Panc1 (cell line): ENCODE measurements around the gene INPP5E. TPM values are rescaled to one million over a fixed set of nuclear protein-coding genes. Genes with fewer than 3 reads are reported as not detected.

Source experiments
- ATAC-seq: fragments of 200-7000 bp; cut with Tn5 transposase; 2 replicates; pipeline ENCODE4 v1.9.1; 2020; ENCODE audit warnings: mild to moderate bottlenecking, moderate library complexity
- BruUV-seq: library from RNA; stranded (reverse); fragments of 400-500 nt; replicated peaks from 2 replicates; lab custom pipeline; 2021; lab: Mats Ljungman, UMichigan
- CTCF ChIA-PET: fragments of 300-600 bp; sonication (Branson Sonifier 250); formaldehyde crosslinking; loops from one replicate; lab custom pipeline; 2022; ENCODE audit warnings: antibody characterized with exemption; lab: Charles Lee
- POLR2A ChIA-PET: fragments of 300-600 bp; sonication (Branson Sonifier 250); formaldehyde crosslinking; loops from one replicate; lab custom pipeline; 2022; ENCODE audit warnings: antibody characterized with exemption; lab: Charles Lee
- DNase-seq: peaks from one replicate; pipeline ENCODE4 v3.0.0-alpha.2; 2010; ENCODE audit warnings: low read depth, low spot score
- H3K27ac ChIP-seq: 2 replicates; pipeline ENCODE4 v1.5.1; 2011; ENCODE audit warnings: mild to moderate bottlenecking, low read length, inconsistent platforms
- H3K27me3 ChIP-seq: fragments of 200-500 bp; sonication (Bioruptor generic); 2 replicates; pipeline ENCODE4 v1.6.0; 2014; ENCODE audit warnings: low read length, inconsistent platforms; ENCODE audit not compliant: control insufficient read depth, insufficient read depth
- H3K36me3 ChIP-seq: fragments of 200-500 bp; sonication (Bioruptor generic); 2 replicates; pipeline ENCODE4 v1.5.1; 2014; ENCODE audit warnings: inconsistent platforms, mild to moderate bottlenecking, low read length, moderate library complexity; ENCODE audit not compliant: control insufficient read depth, insufficient read depth
- H3K4me1 ChIP-seq: 2 replicates; pipeline ENCODE4 v1.5.1; 2011; ENCODE audit warnings: inconsistent platforms, mild to moderate bottlenecking, low read length, moderate library complexity; ENCODE audit not compliant: control insufficient read depth, insufficient read depth
- H3K4me3 ChIP-seq, 2 experiments: 2 replicates each; pipeline ENCODE4 v1.5.1; 2011 to 2012; ENCODE audit warnings: low read depth in 2 of 2, low read length in 2 of 2, mild to moderate bottlenecking in 2 of 2, inconsistent platforms in 1 of 2, moderate library complexity in 1 of 2
- H3K9me3 ChIP-seq: fragments of 200-500 bp; sonication (Bioruptor generic); 2 replicates; pipeline ENCODE4 v1.5.1; 2014; ENCODE audit warnings: low read depth, mild to moderate bottlenecking, inconsistent platforms, low read length, moderate library complexity; ENCODE audit not compliant: control insufficient read depth, insufficient read depth
- CTCF ChIP-seq: fragments of 450-650 bp; IDR thresholded peaks from 2 replicates; pipeline ENCODE4 v1.5.1; 2017; ENCODE audit warnings: mild to moderate bottlenecking
- POLR2AphosphoS5 ChIP-seq: IDR thresholded peaks from 2 replicates; pipeline ENCODE4 v1.6.1; 2012; ENCODE audit warnings: mild to moderate bottlenecking, low read depth, low read length, moderate library complexity
- REST ChIP-seq, 2 experiments: IDR thresholded peaks; 2 replicates each; pipeline ENCODE4 v1.6.1; 2011 to 2012; ENCODE audit warnings: low read depth in 2 of 2, control low read depth in 1 of 2, low read length in 1 of 2, mild to moderate bottlenecking in 1 of 2, moderate library complexity in 1 of 2; ENCODE audit not compliant: insufficient read depth in 1 of 2
- SIN3A ChIP-seq: IDR thresholded peaks from 2 replicates; pipeline ENCODE4 v1.6.1; 2012; ENCODE audit warnings: low read depth, mild to moderate bottlenecking, low read length, moderate library complexity, borderline replicate concordance; ENCODE audit not compliant: insufficient read depth
- TCF7L2 ChIP-seq: IDR thresholded peaks from 2 replicates; pipeline ENCODE4 v1.6.1; 2011; ENCODE audit warnings: mild to moderate bottlenecking, low read depth, low read length, inconsistent platforms
- in situ Hi-C: cut with HindIII; loops from 2 replicates; pipeline ENCODE4 v1.10.0; 2016; ENCODE audit warnings: low sequenced_read_pairs, low pct_unique_long_range_greater_than_20kb
- intact Hi-C: fragments of 100-400 bp; cut with micrococcal nuclease; formaldehyde crosslinking; loops from one replicate; pipeline ENCODE4 v1.10.0; 2022; ENCODE audit not compliant: unreplicated experiment
- total RNA-seq: library from RNA; stranded (reverse); gene quantifications from one replicate; pipeline ENCODE4 v1.2.1, GENCODE V29; 2021; ENCODE audit not compliant: unreplicated experiment

The INPP5E gene
- total RNA-seq, 1 experiment from 2014 or later = 14.1 TPM

GRCh38 chr9:136476369-136477150, 36.9 kb upstream of the INPP5E start:
- H3K36me3 ChIP-seq = peaks cover 7% of the 10 kb centered on the region
- H3K27me3 ChIP-seq = no peaks in the 10 kb centered on the region
- no peaks in the 10 kb centered on the region for H3K4me1 ChIP-seq
- ChIA-PET POLR2A (no interaction called here), CTCF (no interaction called here)
- no peak overlapping the region for H3K27ac ChIP-seq
- intact Hi-C loops = no loop called here
- no peaks in the 10 kb centered on the region for H3K9me3 ChIP-seq
- no peak for TF ChIP-seq POLR2AphosphoS5
- no peak for TF ChIP-seq CTCF
- TF ChIP-seq REST (IDR thresholded peaks at IDR 0.05; ENCODE audit: insufficient read depth in 1 of 2, low read depth in 2 of 2, low read length in 1 of 2) = no peak
- no peak for TF ChIP-seq SIN3A
- TF ChIP-seq TCF7L2 = no peak
- in situ Hi-C loops = no loop called here
- no TSS peak for BruUV-seq
- DNase-seq = no peak
- no peak for ATAC-seq
- no peak overlapping the region for H3K4me3 ChIP-seq

GRCh38 chr9:136474974-136475865, 35.6 kb upstream of the INPP5E start:
- ATAC-seq = no peak
- peaks cover 7% of the 10 kb centered on the region for H3K36me3 ChIP-seq

More at GRCh38 chr9:136474974-136475865, 35.6 kb upstream of the INPP5E start:
- no peak for DNase-seq
- in situ Hi-C loops = no loop called here
- BruUV-seq = no TSS peak
- no peak for TF ChIP-seq POLR2AphosphoS5
- TF ChIP-seq CTCF = no peak
- TF ChIP-seq SIN3A = no peak
- no peak for TF ChIP-seq TCF7L2
- no peak for TF ChIP-seq REST (IDR thresholded peaks at IDR 0.05; ENCODE audit: insufficient read depth in 1 of 2, low read depth in 2 of 2, low read length in 1 of 2)
- H3K4me3 ChIP-seq = no peak overlapping the region
- no peak overlapping the region for H3K27ac ChIP-seq
- no peaks in the 10 kb centered on the region for H3K4me1 ChIP-seq
- ChIA-PET CTCF (no interaction called here), POLR2A (interaction anchor here (0.6 kb wide), 1 partner anchor 176 kb away, joined by 3 read pairs; no protein-coding TSS in a partner anchor)
- no peaks in the 10 kb centered on the region for H3K27me3 ChIP-seq
- intact Hi-C loops = no loop called here
- H3K9me3 ChIP-seq = no peaks in the 10 kb centered on the region
